Measurements from ENCODE around the gene C1QTNF8. TPM values are rescaled to one million over a fixed set of nuclear protein-coding genes. Genes with fewer than 3 reads are reported as not detected.

Gene C1QTNF8
- total and polyA plus RNA-seq, 2 of the 13 experiments (the other 11 are each of a cell fraction or from before 2014, with no cell fraction given): 0.09 TPM; not detected in 1

DNA sequence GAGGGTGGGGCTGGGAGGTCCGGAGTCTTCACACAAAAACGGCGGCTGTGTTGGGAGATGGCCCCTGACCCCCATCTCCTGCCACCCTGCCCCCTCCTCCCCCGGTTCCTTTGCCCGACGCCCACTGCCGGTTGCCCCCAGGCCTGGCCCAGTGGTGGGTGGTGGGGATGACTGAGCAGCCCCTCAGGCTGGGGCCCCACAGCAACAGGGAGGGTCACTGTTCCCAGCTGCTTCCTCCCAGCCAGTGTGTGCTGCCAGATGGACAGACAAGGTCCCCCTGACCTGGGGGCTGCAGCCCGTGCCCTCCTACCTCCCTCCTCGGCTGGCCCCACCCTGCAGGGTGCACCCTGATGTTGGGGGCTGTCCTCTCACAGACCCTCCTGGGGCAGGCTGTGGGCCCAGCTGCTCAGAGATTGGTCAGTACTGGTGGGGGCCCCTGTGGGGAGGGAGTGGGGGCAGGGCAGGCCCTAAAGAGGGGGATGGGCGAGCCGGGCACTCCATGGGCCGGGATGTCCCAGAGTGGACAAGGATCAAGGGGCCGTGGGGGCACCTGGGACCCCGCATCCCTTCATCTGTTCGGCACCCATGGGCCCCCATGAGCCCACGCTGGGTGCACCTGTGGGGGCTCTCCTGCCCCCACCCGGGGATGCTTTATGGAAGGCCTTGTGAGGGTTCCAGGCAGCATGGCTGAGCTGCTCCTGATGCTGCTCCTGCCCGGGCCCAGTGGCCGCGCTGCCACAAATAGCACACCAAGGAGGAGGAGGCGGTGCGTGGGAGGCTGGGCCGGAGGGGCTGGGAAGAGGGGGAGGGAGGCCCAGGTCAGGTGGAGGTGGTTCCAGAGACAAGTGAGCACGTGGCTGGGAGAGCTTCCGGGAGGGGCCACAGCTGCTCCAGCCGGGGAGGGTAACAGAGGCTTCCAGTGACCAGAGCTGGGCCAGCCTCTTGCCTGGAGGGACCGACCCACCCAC, 5.1 kb downstream of the C1QTNF8 start (continued):
- peak; percentile 19; the same call in 1 of the 2 replicates for TF ChIP-seq KDM4B (CRISPR knock-in tag; IDR thresholded peaks at IDR 0.05)
- TF ChIP-seq KLF9 (CRISPR knock-in tag; IDR thresholded peaks at IDR 0.05; ENCODE audit: low read depth): no peak
- TF ChIP-seq SRSF4 (IDR thresholded peaks at IDR 0.05; ENCODE audit: low read depth, low read length, poor library complexity, severe bottlenecking): no peak
- 0 out of 2 replicates have a peak, but pooled peaks have one; percentile 13 for TF ChIP-seq REPIN1 (CRISPR knock-in tag; IDR thresholded peaks at IDR 0.05; ENCODE audit: borderline replicate concordance, low read depth)
- no peak for TF ChIP-seq MED8 (CRISPR knock-in tag; IDR thresholded peaks at IDR 0.05; ENCODE audit: insufficient replicate concordance)
- TF ChIP-seq TOPORS (CRISPR knock-in tag; IDR thresholded peaks at IDR 0.05): no peak
- no peak for TF ChIP-seq TP53 (CRISPR knock-in tag; conservative IDR thresholded peaks at IDR 0.05)
- TF ChIP-seq ISL2 (CRISPR knock-in tag; IDR thresholded peaks at IDR 0.05): no peak
- TF ChIP-seq ZKSCAN5 (CRISPR knock-in tag; IDR thresholded peaks at IDR 0.05): no peak
- TF ChIP-seq KDM3A (CRISPR knock-in tag; IDR thresholded peaks at IDR 0.05; ENCODE audit: low read depth): no peak
- peak; percentile 52; the same call in 1 of the 2 replicates for TF ChIP-seq NCOA2 (CRISPR knock-in tag; IDR thresholded peaks at IDR 0.05)
- TF ChIP-seq NRL (CRISPR knock-in tag; IDR thresholded peaks at IDR 0.05; ENCODE audit: borderline replicate concordance): no peak
- no peak for TF ChIP-seq ZNF589 (CRISPR knock-in tag; conservative IDR thresholded peaks at IDR 0.05)
- TF ChIP-seq ZUFSP (CRISPR knock-in tag; IDR thresholded peaks at IDR 0.05; ENCODE audit: borderline replicate concordance): no peak
- no peak for TF ChIP-seq ZNF12 (CRISPR knock-in tag; IDR thresholded peaks at IDR 0.05)
- TF ChIP-seq SUZ12 (IDR thresholded peaks at IDR 0.05; ENCODE audit: low read depth, low read length): no peak
- no peak for TF ChIP-seq ZNF878 (CRISPR knock-in tag; IDR thresholded peaks at IDR 0.05)
- no peak for TF ChIP-seq ZNF839 (CRISPR knock-in tag; IDR thresholded peaks at IDR 0.05; ENCODE audit: borderline replicate concordance)
- TF ChIP-seq U2AF1 (optimal IDR thresholded peaks at IDR 0.05; ENCODE audit: low read depth, low read length): no peak
- no peak for TF ChIP-seq ZNF124 (CRISPR knock-in tag; IDR thresholded peaks at IDR 0.05)
- peak; percentile 71 for TF ChIP-seq ZBTB7B (CRISPR knock-in tag; IDR thresholded peaks at IDR 0.05)
- no peak for TF ChIP-seq NFYC (CRISPR knock-in tag; IDR thresholded peaks at IDR 0.05)
- no peak for TF ChIP-seq ZBTB20 (CRISPR knock-in tag; IDR thresholded peaks at IDR 0.05; ENCODE audit: borderline replicate concordance, low read depth)
- TF ChIP-seq SMAD1 (CRISPR knock-in tag; IDR thresholded peaks at IDR 0.05; ENCODE audit: borderline replicate concordance, low read depth): no peak
- TF ChIP-seq FOXP1 (IDR thresholded peaks at IDR 0.05): no peak
- no peak for TF ChIP-seq FOXP1 (CRISPR knock-in tag; IDR thresholded peaks at IDR 0.05)
- TF ChIP-seq TAF1 (CRISPR knock-in tag; IDR thresholded peaks at IDR 0.05): peak; percentile 51; the same call in 1 of the 2 replicates
- no peak for TF ChIP-seq KLF15 (CRISPR knock-in tag; IDR thresholded peaks at IDR 0.05; ENCODE audit: borderline replicate concordance)
- TF ChIP-seq TBP (CRISPR knock-in tag; IDR thresholded peaks at IDR 0.05): no peak
